GM12878 (cell line): ENCODE measurements around the gene PPP1R1B. TPM values are rescaled to one million over a fixed set of nuclear protein-coding genes. Genes with fewer than 3 reads are reported as not detected.

ENCODE experiments used
- BACH1 ChIP-seq: fragments of 450-650 bp; IDR thresholded peaks from 2 replicates; pipeline ENCODE4 v1.6.1; 2017; ENCODE audit warnings: mild to moderate bottlenecking, borderline replicate concordance
- CBX3 ChIP-seq: fragments of 200-600 bp; sonication (generic); IDR thresholded peaks from 2 replicates; pipeline ENCODE4 v1.6.1; 2016; ENCODE audit warnings: low read depth, borderline replicate concordance
- KDM1A ChIP-seq: fragments of 200-600 bp; sonication (generic); IDR thresholded peaks from 2 replicates; pipeline ENCODE4 v1.6.1; 2016; ENCODE audit warnings: borderline replicate concordance
- MYB ChIP-seq: fragments of 150-350 bp; IDR thresholded peaks from 2 replicates; pipeline ENCODE4 v1.6.1; 2014; ENCODE audit warnings: mild to moderate bottlenecking, low read depth, low read length, borderline replicate concordance
- NFYB ChIP-seq: IDR thresholded peaks from 2 replicates; pipeline ENCODE4 v1.6.1; 2011; ENCODE audit warnings: low read depth, mild to moderate bottlenecking, low read length, improper control_type of control experiment, moderate library complexity; ENCODE audit not compliant: insufficient read depth
- RB1 ChIP-seq: fragments of 450-650 bp; formaldehyde crosslinking; IDR thresholded peaks from 2 replicates; pipeline ENCODE4 v1.6.1; 2017; ENCODE audit warnings: mild to moderate bottlenecking, borderline replicate concordance
- RCOR1 ChIP-seq: conservative IDR thresholded peaks from 2 replicates; pipeline ENCODE4 v1.6.1; 2012; ENCODE audit warnings: low read depth, low read length, improper control_type of control experiment
- SMAD5 ChIP-seq: IDR thresholded peaks from 2 replicates; pipeline ENCODE4 v1.6.1; 2016; ENCODE audit warnings: antibody characterized with exemption, low read depth
- STAT1 ChIP-seq: fragments of 450-650 bp; conservative IDR thresholded peaks from 2 replicates; pipeline ENCODE4 v1.6.1; 2014; ENCODE audit warnings: antibody characterized with exemption, mild to moderate bottlenecking
- STAT3 ChIP-seq: IDR thresholded peaks from 2 replicates; pipeline ENCODE4 v1.6.1; 2011; ENCODE audit warnings: low read depth, low read length, improper control_type of control experiment
- SUZ12 ChIP-seq: fragments of 200-600 bp; sonication (generic); IDR thresholded peaks from one replicate; pipeline ENCODE4 v1.6.1; 2018; ENCODE audit warnings: antibody characterized with exemption, mild to moderate bottlenecking; ENCODE audit not compliant: unreplicated experiment
- TCF3 ChIP-seq: IDR thresholded peaks from 2 replicates; pipeline ENCODE4 v1.6.1; 2012; ENCODE audit warnings: low read depth, mild to moderate bottlenecking, low read length, borderline replicate concordance; ENCODE audit not compliant: insufficient read depth
- TCF7 ChIP-seq: IDR thresholded peaks from 2 replicates; pipeline ENCODE4 v1.6.1; 2014; ENCODE audit warnings: antibody characterized with exemption, borderline replicate concordance
- YBX1 ChIP-seq: fragments of 450-650 bp; IDR thresholded peaks from 2 replicates; pipeline ENCODE4 v1.6.1; 2016; ENCODE audit warnings: antibody characterized with exemption
- ZBTB4 ChIP-seq: fragments of 450-650 bp; formaldehyde crosslinking; IDR thresholded peaks from 2 replicates; pipeline ENCODE4 v1.4.0; 2022; ENCODE audit warnings: mild to moderate bottlenecking, moderate library complexity
- polyA plus RNA-seq, 11 experiments: library from polyadenylated mRNA; depleted of rRNA in 4 of 11; unstranded in 6 of 11; stranded (reverse) in 5 of 11; fragments of >200 nt; fragmentation: Nextera tagmentation in 4 of 11; fragmentation: Illumina TruSeq in 1 of 11; extraction: Ambion mirVana in 4 of 11; extraction: Trizol in 1 of 11; gene quantifications; 1 replicate in 1 of 11; 2 replicates in 10 of 11; pipeline versions ENCODE4 v1.2.1 to v1.2.3, GENCODE V29; 2011 to 2016; ENCODE audit warnings: inconsistent platforms in 2 of 11, missing spikeins in 2 of 11, low read depth in 1 of 11
- total RNA-seq, 4 experiments: library from RNA; depleted of rRNA in 3 of 4; stranded (reverse); fragments of >200 nt in 3 of 4; fragmentation: Illumina TruSeq in 1 of 4; extraction: Trizol in 1 of 4; gene quantifications; 2 replicates each; pipeline versions ENCODE4 v1.2.1 to v1.2.3, GENCODE V29; 2013 to 2021
- TF ChIP-seq, protein P1 (sequence below): fragments of 450-650 bp; formaldehyde crosslinking; IDR thresholded peaks from 2 replicates; pipeline ENCODE4 v1.5.0; 2022; ENCODE audit warnings: mild to moderate bottlenecking, missing genetic modification characterization
- TF ChIP-seq, protein P2 (sequence below): fragments of 450-650 bp; IDR thresholded peaks from 2 replicates; pipeline ENCODE4 v1.6.1; 2017; ENCODE audit warnings: antibody characterized with exemption, mild to moderate bottlenecking, moderate library complexity
- TF ChIP-seq, protein P3 (sequence below): IDR thresholded peaks from 2 replicates; pipeline ENCODE4 v1.6.1; 2012; ENCODE audit warnings: low read depth, low read length, improper control_type of control experiment

PPP1R1B gene
- total and polyA plus RNA-seq, 10 of the 15 experiments (the other 5 are each of a cell fraction or from before 2014, with no cell fraction given): 0.08 TPM; not detected in 9

GRCh38 chr17:39667945-39668924, 41.5 kb downstream of the PPP1R1B start, which contains the start of gene PNMT (continued):
- TF ChIP-seq, protein P1, sequence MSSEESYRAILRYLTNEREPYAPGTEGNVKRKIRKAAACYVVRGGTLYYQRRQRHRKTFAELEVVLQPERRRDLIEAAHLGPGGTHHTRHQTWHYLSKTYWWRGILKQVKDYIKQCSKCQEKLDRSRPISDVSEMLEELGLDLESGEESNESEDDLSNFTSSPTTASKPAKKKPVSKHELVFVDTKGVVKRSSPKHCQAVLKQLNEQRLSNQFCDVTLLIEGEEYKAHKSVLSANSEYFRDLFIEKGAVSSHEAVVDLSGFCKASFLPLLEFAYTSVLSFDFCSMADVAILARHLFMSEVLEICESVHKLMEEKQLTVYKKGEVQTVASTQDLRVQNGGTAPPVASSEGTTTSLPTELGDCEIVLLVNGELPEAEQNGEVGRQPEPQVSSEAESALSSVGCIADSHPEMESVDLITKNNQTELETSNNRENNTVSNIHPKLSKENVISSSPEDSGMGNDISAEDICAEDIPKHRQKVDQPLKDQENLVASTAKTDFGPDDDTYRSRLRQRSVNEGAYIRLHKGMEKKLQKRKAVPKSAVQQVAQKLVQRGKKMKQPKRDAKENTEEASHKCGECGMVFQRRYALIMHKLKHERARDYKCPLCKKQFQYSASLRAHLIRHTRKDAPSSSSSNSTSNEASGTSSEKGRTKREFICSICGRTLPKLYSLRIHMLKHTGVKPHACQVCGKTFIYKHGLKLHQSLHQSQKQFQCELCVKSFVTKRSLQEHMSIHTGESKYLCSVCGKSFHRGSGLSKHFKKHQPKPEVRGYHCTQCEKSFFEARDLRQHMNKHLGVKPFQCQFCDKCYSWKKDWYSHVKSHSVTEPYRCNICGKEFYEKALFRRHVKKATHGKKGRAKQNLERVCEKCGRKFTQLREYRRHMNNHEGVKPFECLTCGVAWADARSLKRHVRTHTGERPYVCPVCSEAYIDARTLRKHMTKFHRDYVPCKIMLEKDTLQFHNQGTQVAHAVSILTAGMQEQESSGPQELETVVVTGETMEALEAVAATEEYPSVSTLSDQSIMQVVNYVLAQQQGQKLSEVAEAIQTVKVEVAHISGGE (CRISPR knock-in tag): no peak
- TF ChIP-seq TCF7: no peak
- peak; percentile 63; the same call in 1 of the 2 replicates for TF ChIP-seq STAT1
- TF ChIP-seq CBX3: no peak
- TF ChIP-seq STAT3: no peak
- no peak for TF ChIP-seq NFYB
- TF ChIP-seq SMAD5: no peak
- no peak for TF ChIP-seq TCF3
- TF ChIP-seq KDM1A: no peak
- TF ChIP-seq BACH1: peak; percentile 60; the same call in 1 of the 2 replicates
- TF ChIP-seq MYB: no peak
- TF ChIP-seq, protein P2, sequence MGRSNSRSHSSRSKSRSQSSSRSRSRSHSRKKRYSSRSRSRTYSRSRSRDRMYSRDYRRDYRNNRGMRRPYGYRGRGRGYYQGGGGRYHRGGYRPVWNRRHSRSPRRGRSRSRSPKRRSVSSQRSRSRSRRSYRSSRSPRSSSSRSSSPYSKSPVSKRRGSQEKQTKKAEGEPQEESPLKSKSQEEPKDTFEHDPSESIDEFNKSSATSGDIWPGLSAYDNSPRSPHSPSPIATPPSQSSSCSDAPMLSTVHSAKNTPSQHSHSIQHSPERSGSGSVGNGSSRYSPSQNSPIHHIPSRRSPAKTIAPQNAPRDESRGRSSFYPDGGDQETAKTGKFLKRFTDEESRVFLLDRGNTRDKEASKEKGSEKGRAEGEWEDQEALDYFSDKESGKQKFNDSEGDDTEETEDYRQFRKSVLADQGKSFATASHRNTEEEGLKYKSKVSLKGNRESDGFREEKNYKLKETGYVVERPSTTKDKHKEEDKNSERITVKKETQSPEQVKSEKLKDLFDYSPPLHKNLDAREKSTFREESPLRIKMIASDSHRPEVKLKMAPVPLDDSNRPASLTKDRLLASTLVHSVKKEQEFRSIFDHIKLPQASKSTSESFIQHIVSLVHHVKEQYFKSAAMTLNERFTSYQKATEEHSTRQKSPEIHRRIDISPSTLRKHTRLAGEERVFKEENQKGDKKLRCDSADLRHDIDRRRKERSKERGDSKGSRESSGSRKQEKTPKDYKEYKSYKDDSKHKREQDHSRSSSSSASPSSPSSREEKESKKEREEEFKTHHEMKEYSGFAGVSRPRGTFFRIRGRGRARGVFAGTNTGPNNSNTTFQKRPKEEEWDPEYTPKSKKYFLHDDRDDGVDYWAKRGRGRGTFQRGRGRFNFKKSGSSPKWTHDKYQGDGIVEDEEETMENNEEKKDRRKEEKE: no peak
- TF ChIP-seq RB1: 0 out of 2 replicates have a peak, but pooled peaks have one; percentile 40
- TF ChIP-seq YBX1: no peak
- TF ChIP-seq, protein P3, sequence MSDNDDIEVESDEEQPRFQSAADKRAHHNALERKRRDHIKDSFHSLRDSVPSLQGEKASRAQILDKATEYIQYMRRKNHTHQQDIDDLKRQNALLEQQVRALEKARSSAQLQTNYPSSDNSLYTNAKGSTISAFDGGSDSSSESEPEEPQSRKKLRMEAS: 0 out of 2 replicates have a peak, but pooled peaks have one; percentile 17
- TF ChIP-seq RCOR1: no peak
- no peak for TF ChIP-seq ZBTB4 (CRISPR knock-in tag)
- TF ChIP-seq SUZ12: peak; percentile 35
